ENCODE data around the gene HOXC13.

Gene HOXC13

GRCh38 chr12:53968214-53969127, 29.8 kb downstream of the HOXC13 start:
- in situ Hi-C loops (cut with HindIII; ENCODE audit: low sequenced_read_pairs): no loop called here

DNA sequence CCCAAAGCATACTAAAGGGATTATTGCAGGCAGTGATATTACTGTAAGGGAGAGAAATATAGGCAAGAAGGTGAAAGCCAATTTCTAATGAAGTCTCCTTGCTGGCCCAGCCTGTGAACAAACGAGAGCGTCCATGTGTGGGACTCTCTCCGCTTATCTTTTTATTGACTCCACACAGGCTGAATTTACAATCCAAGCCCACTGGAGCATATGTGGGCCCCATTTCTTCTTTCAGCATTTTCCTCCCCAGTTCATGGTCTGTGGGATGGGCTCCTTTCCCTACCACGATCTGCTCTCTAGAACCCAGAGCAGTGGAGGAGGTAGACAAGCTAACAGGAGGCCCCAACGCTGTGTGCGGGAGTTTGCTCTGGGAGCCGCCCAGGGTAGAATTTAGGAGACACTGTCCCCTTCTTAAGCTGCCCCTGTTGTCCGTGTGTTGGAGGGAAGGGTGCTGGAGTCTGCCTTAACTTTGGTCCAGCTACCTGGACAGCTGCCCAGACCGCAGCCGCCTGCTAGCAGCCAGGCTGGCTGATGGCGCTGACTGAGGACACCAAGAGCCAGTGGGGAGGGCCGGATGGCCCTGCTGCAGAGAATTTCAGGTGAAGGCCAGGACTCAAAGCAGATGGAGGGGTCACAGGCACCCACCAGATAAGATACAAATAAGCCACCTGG, 31.1 kb downstream of the HOXC13 start:
- in situ Hi-C loops (cut with HindIII; ENCODE audit: low sequenced_read_pairs): no loop called here

GRCh38 chr12:53970451-53970850, 31.8 kb downstream of the HOXC13 start:
- in situ Hi-C loops (cut with HindIII; ENCODE audit: low sequenced_read_pairs): no loop called here

- in situ Hi-C loops (cut with HindIII; ENCODE audit: low sequenced_read_pairs): no loop called here
Observed at GRCh38 chr12:53971129-53971528, 32.5 kb downstream of the HOXC13 start.

DNA sequence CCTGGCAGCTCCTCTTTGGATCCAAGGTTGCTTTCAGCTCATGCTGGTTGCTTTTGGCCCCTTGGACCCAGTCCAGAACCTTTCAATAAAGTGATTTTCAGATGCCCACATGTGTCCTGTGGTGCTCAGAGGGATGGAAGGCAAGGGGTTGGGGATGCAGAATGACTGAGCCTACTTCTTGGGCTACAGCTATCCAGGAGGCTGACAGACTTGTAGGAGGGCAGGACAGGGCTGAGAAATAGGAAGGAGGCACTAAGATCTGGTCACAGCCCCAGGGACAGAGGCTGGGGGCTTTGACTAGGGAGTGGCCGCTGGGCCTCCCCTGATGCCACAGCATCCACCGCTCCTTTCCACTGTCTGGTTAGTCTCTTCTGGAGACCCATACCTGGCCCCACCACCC, 33.1 kb downstream of the HOXC13 start:
- in situ Hi-C loops (cut with HindIII; ENCODE audit: low sequenced_read_pairs): no loop called here

GRCh38 chr12:53972152-53972702, 33.6 kb downstream of the HOXC13 start:
- in situ Hi-C loops (cut with HindIII; ENCODE audit: low sequenced_read_pairs): no loop called here

DNA sequence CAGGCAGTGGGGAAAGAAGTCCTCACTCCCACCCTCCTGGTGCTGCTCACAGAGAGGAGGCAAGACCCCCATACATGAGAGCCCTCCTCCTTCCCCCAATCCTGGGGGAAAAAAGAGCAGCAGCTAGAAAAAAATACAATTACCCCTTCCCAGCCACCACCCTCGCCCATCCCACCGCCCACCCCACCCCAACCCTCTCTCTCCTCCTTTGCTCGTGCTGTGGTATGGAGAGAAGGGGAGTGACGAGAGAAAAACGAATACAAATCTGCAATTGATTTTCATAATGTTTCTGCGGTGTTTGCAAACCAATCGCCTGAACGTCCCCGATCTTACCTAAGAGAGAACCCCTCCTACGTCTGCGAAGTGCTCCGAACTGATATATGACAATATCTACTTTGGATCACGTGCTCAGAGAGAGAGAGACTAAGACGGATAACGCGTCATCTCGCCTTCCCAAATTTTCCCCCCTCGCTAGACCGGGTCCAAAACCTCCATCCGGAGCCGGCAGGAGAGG, 34.1 kb downstream of the HOXC13 start, which contains the start of gene HOXC11:
Gene HOXC11 (plus strand): TSS at position 405 of the 514 bp plus-strand sequence. CDS start 116 bp downstream, outside the sequence.
- in situ Hi-C loops (cut with HindIII; ENCODE audit: low sequenced_read_pairs): no loop called here

DNA sequence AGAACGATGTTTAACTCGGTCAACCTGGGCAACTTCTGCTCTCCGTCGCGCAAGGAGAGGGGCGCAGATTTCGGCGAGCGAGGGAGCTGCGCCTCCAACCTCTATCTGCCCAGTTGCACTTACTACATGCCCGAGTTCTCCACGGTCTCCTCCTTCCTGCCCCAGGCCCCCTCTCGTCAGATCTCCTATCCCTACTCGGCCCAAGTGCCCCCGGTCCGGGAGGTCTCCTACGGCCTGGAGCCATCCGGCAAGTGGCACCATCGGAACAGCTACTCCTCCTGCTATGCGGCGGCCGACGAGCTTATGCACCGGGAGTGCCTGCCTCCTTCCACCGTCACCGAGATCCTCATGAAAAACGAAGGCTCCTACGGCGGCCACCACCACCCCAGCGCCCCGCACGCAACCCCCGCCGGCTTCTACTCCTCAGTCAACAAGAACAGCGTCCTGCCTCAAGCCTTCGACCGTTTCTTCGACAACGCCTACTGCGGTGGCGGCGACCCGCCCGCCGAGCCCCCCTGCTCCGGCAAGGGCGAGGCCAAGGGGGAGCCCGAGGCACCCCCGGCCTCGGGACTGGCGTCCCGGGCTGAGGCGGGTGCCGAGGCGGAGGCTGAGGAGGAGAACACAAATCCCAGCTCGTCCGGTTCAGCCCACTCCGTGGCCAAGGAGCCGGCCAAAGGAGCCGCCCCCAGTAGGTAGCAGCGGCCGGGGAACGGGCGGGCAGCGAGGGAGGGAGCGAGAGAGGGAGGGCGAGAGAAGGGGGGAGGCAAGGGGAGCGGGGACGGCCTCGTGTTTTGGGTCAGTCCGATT, 34.8 kb downstream of the HOXC13 start:
- in situ Hi-C loops (cut with HindIII; ENCODE audit: low sequenced_read_pairs): no loop called here

DNA sequence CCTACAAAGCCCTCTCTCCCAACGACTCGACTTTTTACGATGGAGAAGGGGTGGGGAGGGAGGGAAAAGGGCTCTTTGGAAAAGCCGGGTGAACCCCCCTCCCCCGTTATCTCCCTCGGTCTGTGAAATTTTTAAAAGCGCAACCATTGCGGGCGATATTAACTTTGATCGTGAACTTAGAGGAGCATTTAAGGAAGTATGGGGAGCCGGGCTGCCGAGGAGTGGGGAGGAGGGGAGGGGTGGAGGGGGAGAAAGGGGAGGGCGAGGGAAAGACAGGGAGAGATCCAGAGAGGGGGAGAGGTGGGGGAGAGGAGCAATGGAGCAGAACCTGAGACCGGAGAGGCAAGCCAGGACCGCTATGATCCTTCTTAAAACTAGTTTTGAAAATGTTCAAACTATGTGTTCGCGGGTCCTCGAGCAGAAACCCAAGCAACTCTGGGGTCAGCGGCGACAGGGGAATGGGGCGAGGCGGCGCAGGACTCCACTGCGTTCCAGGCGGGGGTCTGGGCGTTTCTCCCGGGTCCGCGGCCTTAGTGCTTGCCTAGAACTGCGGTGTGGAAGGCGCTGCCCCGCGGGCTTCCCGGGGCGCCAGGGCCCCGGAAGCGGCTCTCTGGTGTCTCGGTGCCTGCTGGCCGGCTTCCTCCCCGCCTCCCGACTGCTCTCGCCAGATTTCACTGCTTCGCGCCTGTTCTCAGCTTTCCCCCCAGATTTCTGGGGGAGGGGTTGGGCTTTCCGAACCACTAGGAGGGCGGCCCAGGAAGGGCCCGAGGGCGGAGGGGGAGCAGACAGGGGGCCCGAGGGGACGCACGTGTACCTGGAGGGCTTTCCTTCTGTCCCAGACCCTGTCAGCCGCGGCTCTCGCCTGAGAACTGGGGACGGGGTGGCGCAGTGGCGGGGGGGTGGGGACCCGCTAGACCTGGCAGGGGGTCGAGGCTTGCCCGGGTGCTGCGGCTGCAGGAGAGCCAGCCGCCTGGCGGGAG, 35.7 kb downstream of the HOXC13 start, which contains the start of gene HOTAIR:
Gene HOTAIR (minus strand): TSS at position 871 of the 980 bp plus-strand sequence.
- in situ Hi-C loops (cut with HindIII; ENCODE audit: low sequenced_read_pairs): no loop called here

- in situ Hi-C loops (cut with HindIII; ENCODE audit: low sequenced_read_pairs): no loop called here
Observed at GRCh38 chr12:53975064-53975471, 36.4 kb downstream of the HOXC13 start.

DNA sequence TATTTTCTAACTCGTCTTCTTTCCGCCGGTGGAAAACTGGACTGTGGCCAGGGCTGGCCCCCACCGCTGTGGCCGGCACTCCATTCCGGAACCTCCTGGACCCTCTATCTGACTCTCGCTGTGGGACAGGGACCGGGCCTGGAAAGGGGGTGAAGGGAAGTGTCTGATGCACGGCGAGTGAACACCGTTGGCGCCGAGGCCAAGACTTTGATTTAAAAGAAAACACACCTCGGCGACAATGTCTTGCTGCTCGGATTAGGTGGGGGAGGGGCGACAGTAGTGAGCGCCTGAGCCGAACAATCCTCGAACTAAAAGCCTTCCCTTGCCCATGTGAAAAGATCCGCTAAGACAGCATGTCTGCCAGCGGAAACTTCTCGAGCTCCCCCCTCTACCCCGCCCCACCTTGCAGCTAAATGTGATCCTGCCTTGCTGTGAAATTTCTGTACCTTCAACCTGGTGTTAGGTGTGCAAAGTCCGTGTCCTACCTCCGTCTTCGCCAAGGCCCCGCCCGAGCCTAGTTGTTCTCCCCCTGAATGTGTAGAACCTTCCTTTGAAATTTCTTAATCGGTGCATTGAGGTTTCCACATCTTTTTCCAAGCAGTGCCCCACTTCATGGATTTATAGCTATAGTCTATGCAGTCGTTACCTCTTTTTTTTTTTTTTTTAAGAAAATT, 37.0 kb downstream of the HOXC13 start:
- in situ Hi-C loops (cut with HindIII; ENCODE audit: low sequenced_read_pairs): no loop called here

GRCh38 chr12:53976172-53976822, 37.7 kb downstream of the HOXC13 start:
- in situ Hi-C loops (cut with HindIII; ENCODE audit: low sequenced_read_pairs): no loop called here

GRCh38 chr12:53976823-53977595, 38.4 kb downstream of the HOXC13 start:
- in situ Hi-C loops (cut with HindIII; ENCODE audit: low sequenced_read_pairs): no loop called here

DNA sequence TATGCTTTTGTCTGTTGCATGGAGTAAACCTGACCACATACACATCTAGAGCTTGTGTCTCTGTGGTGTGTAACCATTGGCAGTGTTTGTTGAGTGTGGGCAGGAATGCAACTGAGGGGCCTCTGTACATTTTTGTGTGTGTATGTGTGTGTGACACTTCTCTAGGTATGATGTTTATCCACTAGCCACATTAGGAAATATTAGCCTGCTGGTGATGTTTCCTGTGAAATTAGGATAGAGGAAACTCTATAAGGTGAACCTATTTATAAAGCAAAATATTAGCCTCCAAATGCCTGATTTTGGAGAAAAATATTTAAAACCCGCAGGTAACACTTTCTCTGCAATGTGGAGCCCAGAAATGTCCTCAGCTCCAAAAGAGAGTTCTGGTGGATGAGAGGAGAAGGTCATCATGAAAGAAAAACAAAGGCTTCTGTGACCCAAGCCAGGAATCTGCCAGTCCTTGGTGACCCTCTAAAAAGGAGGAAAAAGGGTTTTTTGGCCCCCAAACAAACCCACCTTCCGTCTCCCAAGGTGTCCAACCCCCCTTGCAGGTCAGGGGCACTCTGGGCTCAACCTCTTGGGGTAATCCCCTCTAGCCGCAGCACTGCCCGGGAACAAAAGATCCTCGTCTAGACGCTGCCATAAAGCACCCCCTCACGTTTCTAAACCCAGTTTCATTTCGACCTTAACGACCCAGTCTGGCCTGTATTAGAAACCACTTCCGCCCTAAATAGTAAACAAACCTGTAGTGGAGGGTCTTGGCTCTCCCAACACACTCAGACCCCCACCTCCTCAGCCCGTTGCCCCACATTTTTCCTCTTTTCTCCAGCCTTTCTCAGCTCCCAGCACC, 39.2 kb downstream of the HOXC13 start:
- in situ Hi-C loops (cut with HindIII; ENCODE audit: low sequenced_read_pairs): no loop called here

- in situ Hi-C loops (cut with HindIII; ENCODE audit: low sequenced_read_pairs): no loop called here
Observed at GRCh38 chr12:53978477-53979356, 40.1 kb downstream of the HOXC13 start.

Data from endothelial cell of hepatic sinusoid (primary cell).